Muscle layer of duodenum (tissue), 2 donors: ENCODE measurements around the gene PCDHGA2.
"Not testable (repeated sequence)": the region's sequence is repeated elsewhere in the genome, so short reads cannot be mapped to it uniquely, and the experiment has no call there.

Experiments used
- H3K27ac ChIP-seq: one replicate; pipeline ENCODE4 v1.7.0; 2013; ENCODE audit warnings: mild to moderate bottlenecking, low read length
- H3K27me3 ChIP-seq: one replicate; pipeline ENCODE4 v1.7.0; 2013; ENCODE audit warnings: low read depth, mild to moderate bottlenecking, control low read depth, low read length
- H3K36me3 ChIP-seq, 2 donors: one replicate each; pipeline ENCODE4 v1.7.0; 2013; ENCODE audit warnings: low read length in 2 of 2, control low read depth in 1 of 2, mild to moderate bottlenecking in 1 of 2; ENCODE audit not compliant: insufficient read depth in 2 of 2, control insufficient read depth in 1 of 2
- H3K4me1 ChIP-seq, 2 donors: one replicate each; pipeline ENCODE4 v1.7.0; 2013; ENCODE audit warnings: low read length in 2 of 2, mild to moderate bottlenecking in 2 of 2, control low read depth in 1 of 2, moderate library complexity in 1 of 2; ENCODE audit not compliant: insufficient read depth in 2 of 2, control insufficient read depth in 1 of 2
- H3K4me3 ChIP-seq, 2 donors: one replicate each; pipeline ENCODE4 v1.7.0; 2013; ENCODE audit warnings: low read length in 2 of 2, low read depth in 1 of 2, mild to moderate bottlenecking in 1 of 2
- H3K9me3 ChIP-seq, 2 donors: one replicate each; pipeline ENCODE4 v1.7.0; 2013; ENCODE audit warnings: low read length in 2 of 2, control low read depth in 1 of 2, mild to moderate bottlenecking in 1 of 2; ENCODE audit not compliant: control insufficient read depth in 1 of 2
- donor health status: healthy.

PCDHGA2 gene

DNA sequence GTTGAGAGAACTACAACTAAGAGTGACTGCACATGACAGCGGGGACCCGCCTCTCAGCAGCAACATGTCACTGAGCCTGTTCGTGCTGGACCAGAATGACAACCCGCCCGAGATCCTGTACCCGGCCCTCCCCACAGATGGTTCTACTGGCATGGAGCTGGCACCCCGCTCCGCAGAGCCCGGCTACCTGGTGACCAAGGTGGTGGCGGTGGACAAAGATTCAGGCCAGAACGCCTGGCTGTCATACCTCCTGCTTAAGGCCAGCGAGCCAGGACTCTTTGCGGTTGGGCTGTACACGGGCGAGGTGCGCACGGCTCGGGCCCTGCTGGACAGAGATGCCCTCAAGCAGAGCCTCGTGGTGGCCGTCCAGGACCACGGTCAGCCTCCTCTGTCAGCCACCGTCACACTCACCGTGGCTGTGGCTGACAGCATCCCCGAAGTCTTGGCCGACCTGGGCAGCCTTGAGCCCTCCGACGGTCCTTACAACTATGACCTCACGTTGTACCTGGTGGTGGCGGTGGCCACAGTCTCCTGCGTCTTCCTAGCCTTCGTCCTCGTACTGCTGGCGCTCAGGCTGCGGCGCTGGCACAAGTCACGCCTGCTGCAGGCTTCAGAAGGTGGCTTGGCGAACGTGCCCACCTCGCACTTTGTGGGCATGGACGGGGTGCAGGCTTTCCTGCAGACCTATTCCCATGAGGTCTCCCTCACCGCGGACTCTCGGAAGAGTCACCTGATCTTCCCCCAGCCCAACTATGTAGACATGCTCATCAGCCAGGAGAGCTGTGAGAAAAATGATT, 46.1 kb downstream of the PCDHGA2 start:
- H3K27ac ChIP-seq = no peak overlapping the region
- H3K4me3 ChIP-seq = peak overlapping the region in 1 of 2 donors; percentile 73
- no peaks in the 10 kb centered on the region for H3K27me3 ChIP-seq
- H3K36me3 ChIP-seq = peaks cover 0 to 11% of the 10 kb centered on the region in 2 donors
- H3K4me1 ChIP-seq = no peaks in the 10 kb centered on the region
- peaks cover 63 to 87% of the 10 kb centered on the region in 2 donors for H3K9me3 ChIP-seq

DNA sequence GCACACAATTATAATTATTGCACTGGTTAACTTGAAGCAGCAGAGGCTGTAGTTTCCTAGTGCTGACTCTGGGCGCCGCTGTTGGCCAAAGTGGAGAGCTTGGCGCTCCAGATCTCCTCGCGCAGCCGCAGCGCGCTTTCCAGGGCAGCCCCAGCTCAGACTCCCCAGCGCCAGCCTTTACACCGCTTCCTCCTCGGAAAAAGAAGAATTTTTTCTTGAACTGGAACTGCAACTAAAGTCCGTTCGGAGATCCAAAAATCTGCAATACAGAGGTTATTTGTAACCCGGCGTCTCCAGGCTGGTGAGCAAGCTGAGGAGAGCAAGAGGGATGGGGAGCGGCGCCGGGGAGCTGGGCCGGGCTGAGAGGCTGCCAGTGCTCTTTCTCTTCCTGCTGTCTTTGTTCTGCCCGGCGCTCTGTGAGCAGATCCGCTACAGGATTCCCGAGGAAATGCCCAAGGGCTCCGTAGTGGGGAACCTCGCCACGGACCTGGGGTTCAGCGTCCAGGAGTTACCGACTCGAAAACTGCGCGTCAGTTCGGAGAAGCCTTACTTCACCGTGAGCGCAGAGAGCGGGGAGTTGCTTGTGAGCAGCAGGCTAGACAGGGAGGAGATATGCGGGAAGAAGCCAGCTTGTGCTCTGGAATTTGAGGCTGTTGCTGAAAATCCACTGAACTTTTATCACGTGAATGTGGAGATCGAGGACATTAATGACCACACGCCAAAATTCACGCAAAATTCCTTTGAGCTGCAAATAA, 49.2 kb downstream of the PCDHGA2 start, which contains the start of gene PCDHGB4:
Gene PCDHGB4 (plus strand): TSS at position 142 of the 755 bp plus-strand sequence. CDS start 187 bp downstream, at position 329.
- peaks cover 69 to 94% of the 10 kb centered on the region in 2 donors for H3K9me3 ChIP-seq
- not testable (repeated sequence) for H3K4me1 ChIP-seq, H3K36me3 ChIP-seq, H3K27me3 ChIP-seq, H3K27ac ChIP-seq
- peak within 1 kb of the TSS; percentile 38 to 73 for H3K4me3 ChIP-seq

- Histone ChIP-seq H3K27ac (no peak overlapping the region), H3K4me1 (no peaks in the 10 kb centered on the region), H3K27me3 (no peaks in the 10 kb centered on the region), H3K4me3 (peak overlapping the region; percentile 38 to 73), H3K36me3 (peaks cover 0 to 7% of the 10 kb centered on the region in 2 donors), H3K9me3 (peaks cover 72 to 94% of the 10 kb centered on the region in 2 donors)
Measured at GRCh38 chr5:141388661-141389060, 50.1 kb downstream of the PCDHGA2 start.

DNA sequence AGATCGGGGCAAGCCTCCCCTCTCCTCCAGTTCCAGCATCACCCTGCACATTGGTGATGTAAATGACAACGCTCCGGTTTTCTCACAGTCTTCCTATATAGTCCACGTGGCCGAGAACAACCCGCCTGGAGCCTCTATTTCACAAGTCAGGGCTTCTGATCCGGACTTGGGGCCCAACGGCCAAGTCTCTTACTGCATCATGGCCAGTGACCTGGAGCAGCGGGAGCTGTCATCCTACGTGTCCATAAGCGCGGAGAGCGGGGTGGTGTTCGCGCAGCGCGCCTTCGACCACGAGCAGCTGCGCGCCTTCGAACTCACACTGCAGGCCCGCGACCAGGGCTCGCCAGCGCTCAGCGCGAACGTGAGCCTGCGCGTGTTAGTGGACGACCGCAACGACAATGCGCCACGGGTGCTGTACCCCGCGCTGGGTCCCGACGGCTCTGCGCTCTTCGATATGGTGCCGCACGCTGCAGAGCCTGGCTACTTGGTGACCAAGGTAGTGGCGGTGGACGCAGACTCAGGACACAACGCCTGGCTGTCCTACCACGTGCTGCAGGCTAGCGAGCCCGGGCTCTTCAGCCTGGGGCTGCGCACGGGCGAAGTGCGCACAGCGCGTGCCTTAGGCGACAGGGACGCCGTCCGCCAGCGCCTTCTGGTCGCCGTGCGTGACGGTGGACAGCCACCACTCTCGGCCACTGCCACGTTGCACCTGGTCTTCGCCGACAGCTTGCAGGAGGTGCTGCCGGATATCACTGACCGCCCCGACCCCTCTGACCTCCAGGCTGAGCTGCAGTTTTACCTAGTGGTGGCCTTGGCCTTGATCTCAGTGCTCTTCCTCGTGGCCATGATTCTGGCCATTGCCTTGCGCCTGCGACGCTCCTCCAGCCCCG, 50.8 kb downstream of the PCDHGA2 start:
- Histone ChIP-seq H3K4me3 (peak overlapping the region in 1 of 2 donors; percentile 73), H3K9me3 (peaks cover 75 to 95% of the 10 kb centered on the region in 2 donors), H3K36me3 (peaks cover 0 to 7% of the 10 kb centered on the region in 2 donors), H3K27ac (no peak overlapping the region), H3K4me1 (no peaks in the 10 kb centered on the region), H3K27me3 (no peaks in the 10 kb centered on the region)

DNA sequence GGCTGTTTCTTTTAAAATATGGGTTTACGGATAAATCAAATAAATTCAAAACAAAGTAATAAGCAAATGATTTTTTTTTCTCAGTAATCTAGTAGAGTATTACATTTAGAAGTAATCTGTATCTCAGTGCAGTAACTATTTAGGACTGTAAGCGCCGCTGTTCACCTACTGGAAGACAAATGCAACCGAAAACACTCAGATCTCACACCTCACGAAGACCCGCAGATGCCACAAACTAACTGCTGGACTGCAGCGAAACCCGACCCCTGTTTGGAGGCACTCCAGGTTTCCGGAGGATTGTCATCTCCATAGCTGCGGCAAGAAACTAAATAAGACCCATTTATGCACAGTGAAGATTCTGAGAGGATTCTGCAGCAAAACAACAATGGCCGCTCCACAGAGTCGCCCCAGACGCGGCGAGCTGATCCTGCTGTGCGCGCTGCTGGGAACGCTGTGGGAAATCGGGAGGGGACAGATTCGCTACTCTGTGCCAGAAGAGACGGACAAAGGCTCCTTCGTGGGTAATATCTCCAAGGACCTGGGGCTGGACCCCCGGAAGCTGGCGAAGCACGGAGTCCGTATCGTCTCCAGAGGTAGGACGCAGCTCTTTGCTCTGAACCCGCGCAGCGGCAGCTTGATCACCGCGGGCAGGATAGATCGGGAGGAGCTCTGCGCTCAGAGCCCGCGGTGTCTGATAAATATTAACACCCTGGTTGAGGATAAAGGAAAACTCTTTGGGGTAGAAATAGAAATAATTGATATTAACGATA, 54.1 kb downstream of the PCDHGA2 start, which contains the start of gene PCDHGA8:
Gene PCDHGA8 (plus strand): TSS at position 205 of the 770 bp plus-strand sequence. CDS start 181 bp downstream, at position 386.
- peaks cover 59 to 82% of the 10 kb centered on the region in 2 donors for H3K9me3 ChIP-seq
- no peaks in the 10 kb centered on the region for H3K4me1 ChIP-seq
- peaks cover 0 to 4% of the 10 kb centered on the region in 2 donors for H3K36me3 ChIP-seq
- no peak within 1 kb of the TSS for H3K27ac ChIP-seq
- no peaks in the 10 kb centered on the region for H3K27me3 ChIP-seq
- H3K4me3 ChIP-seq = peak within 1 kb of the TSS in 1 of 2 donors; percentile 73
